Omental fat pad (tissue), 4 donors: ENCODE measurements around the gene SYNPO2. TPM values are rescaled to one million over a fixed set of nuclear protein-coding genes. Genes with fewer than 3 reads are reported as not detected.

Experiments
- ATAC-seq: fragments of 150-250 bp; one replicate; pipeline ENCODE4 v1.9.1; 2016; ENCODE audit warnings: mild to moderate bottlenecking, moderate library complexity; ENCODE audit not compliant: low FRiP score
- DNase-seq: peaks from one replicate; pipeline ENCODE4 v3.0.0-alpha.2; 2019; ENCODE audit warnings: low spot score
- CTCF ChIP-seq, 3 donors: fragments of 450-650 bp; IDR thresholded peaks; one replicate each; pipeline ENCODE4 v1.5.1; 2016 to 2017; ENCODE audit warnings: antibody characterized with exemption in 3 of 3, mild to moderate bottlenecking in 3 of 3, moderate library complexity in 2 of 3
- total RNA-seq, 4 donors: library from RNA; depleted of rRNA; stranded (reverse); fragments of >200 nt; gene quantifications; one replicate each; pipeline ENCODE4 v1.1.0, GENCODE V29; 2016

Gene SYNPO2
- total RNA-seq, 4 donors from 2014 or later, result 23.3 to 72.0 (median 41.3) TPM

- no peak for TF ChIP-seq CTCF (IDR thresholded peaks at IDR 0.05)
- ATAC-seq, result no peak
Observed at GRCh38 chr4:118898221-118898620, 9.6 kb downstream of the SYNPO2 start.

GRCh38 chr4:118898684-118899138, 10.1 kb downstream of the SYNPO2 start:
- DNase-seq, result no peak
- ATAC-seq, result no peak
- no peak for TF ChIP-seq CTCF (IDR thresholded peaks at IDR 0.05)

More at GRCh38 chr4:118898221-118898620, 9.6 kb downstream of the SYNPO2 start:
- DNase-seq, result no peak

DNA sequence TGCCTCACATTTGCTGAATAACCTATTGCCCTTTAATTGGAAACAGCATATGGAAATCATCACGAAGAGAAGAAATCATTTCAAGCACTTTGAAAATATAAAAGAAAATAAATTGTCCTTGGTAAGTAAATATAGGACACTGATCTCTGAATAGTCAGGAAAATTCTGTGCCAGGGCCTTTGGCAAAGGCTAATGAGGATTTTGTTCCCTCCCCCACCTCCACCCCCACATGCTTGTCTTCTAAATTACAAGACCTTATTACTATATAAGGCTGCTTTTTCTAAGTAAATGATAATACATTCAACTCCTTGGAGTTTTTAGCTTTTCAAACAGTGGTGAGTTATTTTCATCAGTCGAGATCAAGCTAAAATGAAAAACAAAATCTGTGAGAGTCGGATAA, 15.8 kb downstream of the SYNPO2 start:
- DNase-seq (no peak), ATAC-seq (peak; percentile 75)
- no peak for TF ChIP-seq CTCF (IDR thresholded peaks at IDR 0.05)

- peak; percentile 46 for ATAC-seq
- DNase-seq, result no peak
- no peak for TF ChIP-seq CTCF (IDR thresholded peaks at IDR 0.05)
Observed at GRCh38 chr4:118904935-118905334, 16.3 kb downstream of the SYNPO2 start.

DNA sequence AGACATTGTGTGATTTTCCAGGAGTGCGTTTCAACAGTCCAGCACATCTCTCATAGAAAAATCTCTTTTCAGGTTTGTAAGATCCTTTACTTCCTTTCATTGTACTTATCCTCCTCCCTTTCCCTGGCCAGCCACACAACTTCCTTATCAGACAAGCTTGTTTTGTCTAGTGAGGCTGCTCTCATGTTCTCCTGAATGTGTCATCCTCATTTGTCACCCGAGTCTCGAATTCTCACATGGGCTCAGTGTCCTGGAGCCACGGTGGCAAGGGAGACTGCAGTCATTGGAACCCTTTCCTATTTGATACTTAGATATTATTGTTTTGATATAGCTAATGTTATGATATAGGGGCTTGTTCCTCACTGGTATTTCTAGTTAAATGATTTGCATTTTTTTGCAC, 16.9 kb downstream of the SYNPO2 start:
- DNase-seq, result no peak
- no peak for ATAC-seq
- no peak for TF ChIP-seq CTCF (IDR thresholded peaks at IDR 0.05)

DNA sequence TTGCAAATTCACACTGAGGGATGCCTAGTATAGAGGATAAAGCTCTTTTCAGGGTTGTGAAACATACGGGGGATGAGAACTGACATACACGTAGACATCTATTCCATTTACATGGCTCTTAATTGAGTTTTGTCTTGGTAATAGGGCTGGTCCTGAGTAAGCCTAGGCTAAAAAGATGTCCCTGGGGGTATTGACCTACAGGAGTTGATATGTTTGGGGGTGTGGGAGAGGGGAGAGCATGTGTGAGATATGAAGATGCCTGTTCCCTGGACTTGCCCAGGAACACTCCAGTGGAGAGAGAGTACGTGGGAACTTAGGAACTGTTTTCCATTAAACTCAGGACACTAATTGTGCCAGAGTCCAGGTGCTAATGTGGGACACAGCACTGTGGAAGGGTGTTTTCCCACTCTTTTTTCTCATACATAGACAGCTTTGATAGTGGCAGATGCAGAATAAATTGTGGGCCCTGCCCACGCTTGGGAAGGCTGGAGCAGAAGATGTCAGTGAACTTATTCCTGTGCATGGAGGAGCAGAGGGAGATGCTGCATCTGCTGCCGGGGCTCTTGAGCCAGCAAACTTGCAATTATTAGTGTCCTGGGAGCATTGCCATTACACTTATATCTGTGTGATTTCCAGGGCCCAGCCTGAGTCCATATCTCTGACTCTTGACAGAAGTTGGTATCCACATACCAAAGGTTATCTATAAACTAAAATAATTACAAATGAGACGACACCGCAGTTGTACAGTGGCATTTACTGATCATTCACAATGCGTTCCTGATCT, 20.7 kb downstream of the SYNPO2 start:
- no peak for TF ChIP-seq CTCF (IDR thresholded peaks at IDR 0.05)
- no peak for DNase-seq
- no peak for ATAC-seq

DNA sequence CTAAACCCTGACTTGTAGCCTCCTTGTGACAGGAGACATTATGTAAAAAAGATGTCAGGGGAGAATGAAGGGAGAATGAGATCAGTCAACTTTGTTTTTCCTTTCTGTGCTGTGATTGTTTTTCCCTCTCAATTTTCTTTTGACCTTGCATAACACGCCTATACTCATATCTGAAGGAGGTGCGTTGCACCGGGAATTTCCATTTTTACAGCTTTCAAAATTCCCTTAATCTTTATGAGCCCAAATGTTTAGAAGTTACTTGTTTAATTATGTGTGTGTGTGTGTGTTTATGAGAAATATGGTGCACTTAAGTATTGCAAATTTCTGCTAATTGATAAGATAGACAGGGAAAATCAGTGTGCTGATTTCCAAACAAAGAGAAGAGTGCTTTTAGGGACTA, 21.6 kb downstream of the SYNPO2 start:
- no peak for TF ChIP-seq CTCF (IDR thresholded peaks at IDR 0.05)
- ATAC-seq (peak; percentile 83), DNase-seq (no peak)
